Neutrophil (primary cell): Measurements from ENCODE around the gene SIX1.

Source experiments
- H3K27ac ChIP-seq: fragments of 200-600 bp; sonication (generic); 2 replicates; pipeline ENCODE4 v1.5.1; 2016; ENCODE audit warnings: mild to moderate bottlenecking, moderate library complexity
- H3K27me3 ChIP-seq: fragments of 200-600 bp; sonication (generic); 2 replicates; pipeline ENCODE4 v1.6.0; 2016; ENCODE audit warnings: mild to moderate bottlenecking
- H3K36me3 ChIP-seq: fragments of 200-600 bp; sonication (generic); 2 replicates; pipeline ENCODE4 v1.5.1; 2017
- H3K4me1 ChIP-seq, 2 experiments: fragments of 200-600 bp in 1 of 2; sonication (generic) in 1 of 2; 1 replicate in 1 of 2; 2 replicates in 1 of 2; pipeline versions ENCODE4 v1.5.1 to v1.6.1; 2013 to 2016; ENCODE audit warnings: low read depth in 1 of 2, low read length in 1 of 2, mild to moderate bottlenecking in 1 of 2, moderate library complexity in 1 of 2; ENCODE audit not compliant: control insufficient read depth in 1 of 2, insufficient read depth in 1 of 2
- H3K4me3 ChIP-seq, 2 experiments: fragments of 200-600 bp in 1 of 2; sonication (generic) in 1 of 2; 1 replicate in 1 of 2; 2 replicates in 1 of 2; pipeline ENCODE4 v1.5.1; 2013 to 2016; ENCODE audit warnings: low read depth in 1 of 2, low read length in 1 of 2, mild to moderate bottlenecking in 1 of 2, moderate library complexity in 1 of 2
- H3K9me3 ChIP-seq: fragments of 200-600 bp; sonication (generic); 2 replicates; pipeline ENCODE4 v1.5.1; 2016
- TF ChIP-seq, protein P1 (sequence below): fragments of 200-600 bp; sonication (generic); IDR thresholded peaks from 2 replicates; pipeline ENCODE4 v1.5.1; 2016; ENCODE audit warnings: antibody characterized with exemption

Gene SIX1

GRCh38 chr14:60622210-60622916, 26.9 kb downstream of the SIX1 start:
- TF ChIP-seq, protein P1, sequence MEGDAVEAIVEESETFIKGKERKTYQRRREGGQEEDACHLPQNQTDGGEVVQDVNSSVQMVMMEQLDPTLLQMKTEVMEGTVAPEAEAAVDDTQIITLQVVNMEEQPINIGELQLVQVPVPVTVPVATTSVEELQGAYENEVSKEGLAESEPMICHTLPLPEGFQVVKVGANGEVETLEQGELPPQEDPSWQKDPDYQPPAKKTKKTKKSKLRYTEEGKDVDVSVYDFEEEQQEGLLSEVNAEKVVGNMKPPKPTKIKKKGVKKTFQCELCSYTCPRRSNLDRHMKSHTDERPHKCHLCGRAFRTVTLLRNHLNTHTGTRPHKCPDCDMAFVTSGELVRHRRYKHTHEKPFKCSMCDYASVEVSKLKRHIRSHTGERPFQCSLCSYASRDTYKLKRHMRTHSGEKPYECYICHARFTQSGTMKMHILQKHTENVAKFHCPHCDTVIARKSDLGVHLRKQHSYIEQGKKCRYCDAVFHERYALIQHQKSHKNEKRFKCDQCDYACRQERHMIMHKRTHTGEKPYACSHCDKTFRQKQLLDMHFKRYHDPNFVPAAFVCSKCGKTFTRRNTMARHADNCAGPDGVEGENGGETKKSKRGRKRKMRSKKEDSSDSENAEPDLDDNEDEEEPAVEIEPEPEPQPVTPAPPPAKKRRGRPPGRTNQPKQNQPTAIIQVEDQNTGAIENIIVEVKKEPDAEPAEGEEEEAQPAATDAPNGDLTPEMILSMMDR = no peak
- no peaks in the 10 kb centered on the region for H3K9me3 ChIP-seq
- peaks cover 71% of the 10 kb centered on the region for H3K27me3 ChIP-seq
- no peak overlapping the region for H3K27ac ChIP-seq
- H3K4me1 ChIP-seq = peaks cover 0 to 8% of the 10 kb centered on the region in 2 experiments
- no peak overlapping the region for H3K4me3 ChIP-seq
- no peaks in the 10 kb centered on the region for H3K36me3 ChIP-seq

DNA sequence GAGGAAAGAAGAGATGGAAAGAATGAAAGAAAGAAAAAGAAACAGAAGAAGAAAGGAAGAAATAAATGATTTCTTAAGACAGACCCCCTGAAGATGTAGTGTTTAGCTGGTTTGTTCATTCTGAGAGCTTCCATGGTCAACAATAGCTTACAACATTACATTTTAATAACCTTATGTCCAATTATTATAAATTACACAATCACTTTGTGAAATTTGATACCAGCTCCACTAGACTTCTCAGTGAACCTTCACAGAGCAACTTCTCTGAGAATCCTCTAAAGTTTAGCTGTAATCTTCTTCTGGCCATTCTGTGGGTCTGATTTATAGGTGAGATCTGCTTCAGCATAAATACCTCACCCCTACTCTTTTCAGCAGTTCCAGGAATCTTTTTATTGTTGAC, 27.9 kb downstream of the SIX1 start:
- peaks cover 0 to 8% of the 10 kb centered on the region in 2 experiments for H3K4me1 ChIP-seq
- H3K4me3 ChIP-seq = no peak overlapping the region
- H3K36me3 ChIP-seq = no peaks in the 10 kb centered on the region
- peaks cover 65% of the 10 kb centered on the region for H3K27me3 ChIP-seq
- TF ChIP-seq, protein P1 = no peak
- no peaks in the 10 kb centered on the region for H3K9me3 ChIP-seq
- no peak overlapping the region for H3K27ac ChIP-seq

DNA sequence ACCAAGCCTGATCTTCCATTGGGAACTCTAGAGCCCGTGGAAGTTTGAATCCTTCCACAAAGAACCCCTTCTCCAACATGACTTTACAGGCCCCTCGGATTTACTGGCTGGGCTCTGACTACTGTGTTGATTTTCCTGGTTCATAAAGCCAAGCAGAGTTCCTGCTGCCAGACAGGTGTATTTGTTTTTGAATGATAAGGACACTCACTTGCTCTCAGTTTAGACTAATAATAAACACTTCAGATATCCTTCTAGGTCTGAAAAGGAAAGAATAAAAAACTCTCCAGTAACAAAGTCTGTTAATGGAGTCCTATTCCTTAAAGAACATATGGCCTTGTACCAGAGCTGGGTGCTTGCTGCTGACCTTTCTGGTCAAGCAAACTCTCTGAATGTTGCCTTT, 31.0 kb downstream of the SIX1 start:
- TF ChIP-seq, protein P1 = no peak

DNA sequence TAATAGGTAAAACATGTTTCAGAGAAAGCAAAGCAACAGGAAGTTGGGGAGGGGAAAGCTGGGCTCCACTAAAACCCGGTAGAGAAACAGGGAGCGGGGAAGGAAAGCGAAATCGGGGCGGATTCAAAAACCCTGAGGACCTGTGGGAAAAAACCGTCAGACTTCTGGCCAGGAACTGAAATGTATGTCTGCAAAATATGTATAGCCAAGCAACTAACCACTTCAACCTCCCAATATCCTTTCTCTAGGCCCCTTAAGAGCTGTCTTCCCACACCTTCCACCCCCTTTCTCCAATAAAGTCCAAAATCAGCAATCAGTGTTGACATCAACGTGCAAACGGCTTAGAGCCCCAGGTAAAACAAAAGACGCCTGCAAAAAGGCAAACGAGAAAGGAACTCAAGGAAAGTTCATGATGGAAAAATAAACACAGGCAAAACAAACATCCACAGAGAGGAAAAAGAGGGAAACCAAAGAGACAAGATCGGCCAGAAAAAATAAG, 32.8 kb downstream of the SIX1 start:
- Histone ChIP-seq H3K4me1 (peaks cover 0 to 8% of the 10 kb centered on the region in 2 experiments), H3K9me3 (no peaks in the 10 kb centered on the region), H3K27ac (no peak overlapping the region), H3K36me3 (no peaks in the 10 kb centered on the region), H3K4me3 (no peak overlapping the region), H3K27me3 (peaks cover 50% of the 10 kb centered on the region)
- TF ChIP-seq, protein P1 = no peak

More for the DNA sequence above, 31.0 kb downstream of the SIX1 start:
- H3K9me3 ChIP-seq = no peaks in the 10 kb centered on the region
- no peak overlapping the region for H3K4me3 ChIP-seq
- H3K4me1 ChIP-seq = peaks cover 0 to 8% of the 10 kb centered on the region in 2 experiments
- H3K36me3 ChIP-seq = no peaks in the 10 kb centered on the region
- peaks cover 67% of the 10 kb centered on the region for H3K27me3 ChIP-seq
- no peak overlapping the region for H3K27ac ChIP-seq

GRCh38 chr14:60602291-60602690, 47.0 kb downstream of the SIX1 start:
- TF ChIP-seq, protein P1 = no peak
- Histone ChIP-seq H3K27me3 (peaks cover 16% of the 10 kb centered on the region), H3K4me1 (no peaks in the 10 kb centered on the region), H3K27ac (no peak overlapping the region), H3K9me3 (no peaks in the 10 kb centered on the region), H3K36me3 (no peaks in the 10 kb centered on the region), H3K4me3 (no peak overlapping the region)
